Sigmoid colon (tissue), 4 donors: ENCODE measurements around the gene TSPAN18.

Experiments
- EP300 ChIP-seq, 4 donors: sonication (generic); formaldehyde crosslinking; IDR thresholded peaks; one replicate each; pipeline ENCODE4 v1.6.1; 2017; ENCODE audit warnings: antibody characterized with exemption in 4 of 4
- POLR2A ChIP-seq, 2 donors: fragments of 450-650 bp; IDR thresholded peaks; one replicate each; pipeline ENCODE4 v1.6.1; 2016; ENCODE audit warnings: antibody characterized with exemption in 2 of 2, mild to moderate bottlenecking in 2 of 2, moderate library complexity in 2 of 2
- POLR2AphosphoS5 ChIP-seq, 4 donors: sonication (generic); formaldehyde crosslinking; IDR thresholded peaks; one replicate each; pipeline ENCODE4 v1.6.1; 2017; ENCODE audit warnings: antibody characterized with exemption in 4 of 4
- TF ChIP-seq, protein P1 (sequence below), 4 experiments: fragments of 450-650 bp in 3 of 4; fragments of 200-600 bp in 1 of 4; IDR thresholded peaks; one replicate each; pipeline ENCODE4 v1.5.1; 2016 to 2019; ENCODE audit warnings: antibody characterized with exemption in 4 of 4, mild to moderate bottlenecking in 3 of 4, moderate library complexity in 2 of 4

DNA sequence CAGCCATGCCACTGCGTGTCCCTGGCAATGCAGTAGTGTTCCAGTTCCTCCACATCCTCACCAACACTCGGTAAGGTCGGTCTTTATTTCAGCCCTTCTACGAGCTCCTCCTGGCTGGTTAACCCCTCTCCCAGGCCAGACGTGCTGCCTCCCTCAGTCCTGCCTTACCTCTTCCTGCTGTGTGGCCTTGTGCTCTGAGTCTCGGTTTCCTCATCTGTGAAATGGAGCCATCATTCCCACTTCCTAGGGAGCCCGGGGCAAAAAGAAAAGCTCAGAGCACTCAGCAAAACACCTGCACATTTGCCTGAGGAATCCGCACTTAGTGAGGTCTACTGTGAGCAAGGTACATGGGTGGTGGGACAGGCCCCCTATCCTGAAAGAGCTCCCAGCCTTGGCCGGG is 214.1 kb downstream of the TSPAN18 start:
- TF ChIP-seq, protein P1, sequence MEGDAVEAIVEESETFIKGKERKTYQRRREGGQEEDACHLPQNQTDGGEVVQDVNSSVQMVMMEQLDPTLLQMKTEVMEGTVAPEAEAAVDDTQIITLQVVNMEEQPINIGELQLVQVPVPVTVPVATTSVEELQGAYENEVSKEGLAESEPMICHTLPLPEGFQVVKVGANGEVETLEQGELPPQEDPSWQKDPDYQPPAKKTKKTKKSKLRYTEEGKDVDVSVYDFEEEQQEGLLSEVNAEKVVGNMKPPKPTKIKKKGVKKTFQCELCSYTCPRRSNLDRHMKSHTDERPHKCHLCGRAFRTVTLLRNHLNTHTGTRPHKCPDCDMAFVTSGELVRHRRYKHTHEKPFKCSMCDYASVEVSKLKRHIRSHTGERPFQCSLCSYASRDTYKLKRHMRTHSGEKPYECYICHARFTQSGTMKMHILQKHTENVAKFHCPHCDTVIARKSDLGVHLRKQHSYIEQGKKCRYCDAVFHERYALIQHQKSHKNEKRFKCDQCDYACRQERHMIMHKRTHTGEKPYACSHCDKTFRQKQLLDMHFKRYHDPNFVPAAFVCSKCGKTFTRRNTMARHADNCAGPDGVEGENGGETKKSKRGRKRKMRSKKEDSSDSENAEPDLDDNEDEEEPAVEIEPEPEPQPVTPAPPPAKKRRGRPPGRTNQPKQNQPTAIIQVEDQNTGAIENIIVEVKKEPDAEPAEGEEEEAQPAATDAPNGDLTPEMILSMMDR (IDR thresholded peaks at IDR 0.05) = no peak
- no peak for TF ChIP-seq EP300 (IDR thresholded peaks at IDR 0.05)
- no peak for TF ChIP-seq POLR2A (IDR thresholded peaks at IDR 0.05)
- no peak for TF ChIP-seq POLR2AphosphoS5 (IDR thresholded peaks at IDR 0.05)
